K562 (cell line): ENCODE measurements around the gene ACTN1. TPM values are rescaled to one million over a fixed set of nuclear protein-coding genes. Genes with fewer than 3 reads are reported as not detected.

ENCODE experiments used
- ATAC-seq: fragments of 200-7000 bp; cut with Tn5 transposase; 3 replicates; pipeline ENCODE4 v1.9.1; 2020; ENCODE audit warnings: moderate library complexity
- BruUV-seq: library from RNA; stranded (reverse); fragments of 400-500 nt; replicated peaks from 2 replicates; lab custom pipeline; 2021; lab: Mats Ljungman, UMichigan
- CTCF ChIA-PET: fragments of 300-600 bp; formaldehyde crosslinking; extraction: SDS; loops from one replicate; lab custom pipeline; 2021; ENCODE audit warnings: low intra/inter-chr PET ratio; lab: Yijun Ruan, JAX
- POLR2A ChIA-PET: fragments of 300-600, 350-650 bp; sonication (Branson Sonifier 250); formaldehyde crosslinking; extraction: SDS; loops from one replicate; lab custom pipeline; 2021; ENCODE audit warnings: antibody characterized with exemption, inconsistent platforms; lab: Yijun Ruan, JAX
- DNase-seq, 4 experiments: peaks; one replicate each; pipeline versions ENCODE4 v3.0.0 to v3.0.0-alpha.2; 2011 to 2018; ENCODE audit warnings: low spot score in 3 of 4, mixed read lengths in 3 of 4; ENCODE audit errors: extremely low read depth in 1 of 4
- FAIRE-seq: peaks from 2 replicates; lab custom pipeline; 2011; peaks lifted over from hg19 to GRCh38; lab: Jason Lieb, UNC
- H2AFZ ChIP-seq: 2 replicates; pipeline ENCODE4 v1.6.0; 2011; ENCODE audit warnings: low read depth, low read length, control low read depth, inconsistent platforms
- H3K27ac ChIP-seq: fragments of 200-600 bp; 3 replicates; pipeline ENCODE4 v1.8.0; 2011; ENCODE audit warnings: low read depth, mild to moderate bottlenecking, control low read depth, inconsistent platforms, low read length, moderate library complexity, mixed read lengths; ENCODE audit errors: extremely low read depth
- H3K27me3 ChIP-seq, 2 experiments: fragments of 300-600 bp in 1 of 2; 2 replicates in 1 of 2; 3 replicates in 1 of 2; pipeline versions ENCODE4 v1.6.0 to v1.8.0; 2011; ENCODE audit warnings: inconsistent platforms in 2 of 2, low read length in 2 of 2, mild to moderate bottlenecking in 1 of 2, mixed read lengths in 1 of 2, moderate library complexity in 1 of 2; ENCODE audit not compliant: control insufficient read depth in 2 of 2, insufficient read depth in 2 of 2
- H3K36me3 ChIP-seq: fragments of 300-600 bp; 3 replicates; pipeline ENCODE4 v1.8.0; 2011; ENCODE audit warnings: mild to moderate bottlenecking, low read length, inconsistent platforms; ENCODE audit not compliant: control insufficient read depth, insufficient read depth
- H3K4me1 ChIP-seq, 2 experiments: fragments of 200-600 bp in 1 of 2; replicated peaks in 1 of 2; 2 replicates in 1 of 2; 3 replicates in 1 of 2; pipeline versions ENCODE4 v1.5.1 to v1.8.0; 2011; ENCODE audit warnings: inconsistent platforms in 2 of 2, low read length in 2 of 2, mild to moderate bottlenecking in 1 of 2, mixed read lengths in 1 of 2, moderate library complexity in 1 of 2; ENCODE audit not compliant: control insufficient read depth in 2 of 2, insufficient read depth in 2 of 2
- H3K4me2 ChIP-seq: 2 replicates; pipeline ENCODE4 v1.6.1; 2011; ENCODE audit warnings: low read length, control low read depth, inconsistent platforms, mixed read lengths; ENCODE audit not compliant: insufficient read depth
- H3K4me3 ChIP-seq: fragments of 200-600 bp; sonication (generic), shearing (Covaris generic); 2 replicates; pipeline ENCODE4 v1.5.1; 2016; ENCODE audit warnings: control low read depth, inconsistent platforms
- H3K79me2 ChIP-seq: fragments of 200-600 bp; 3 replicates; pipeline ENCODE4 v1.8.0; 2011; ENCODE audit warnings: low read length, inconsistent platforms; ENCODE audit not compliant: control insufficient read depth, insufficient read depth
- H3K9ac ChIP-seq, 2 experiments: 2 replicates each; pipeline versions ENCODE4 v1.6.0 to v1.6.1; 2011; ENCODE audit warnings: low read depth in 2 of 2, low read length in 2 of 2, control low read depth in 1 of 2, inconsistent platforms in 1 of 2, mild to moderate bottlenecking in 1 of 2, mixed read lengths in 1 of 2; ENCODE audit not compliant: insufficient read depth in 1 of 2
- H3K9me1 ChIP-seq: one replicate; pipeline ENCODE4 v1.6.0; 2011; ENCODE audit warnings: inconsistent platforms, mild to moderate bottlenecking, low read length, moderate library complexity; ENCODE audit not compliant: control insufficient read depth, insufficient read depth
- H3K9me3 ChIP-seq: replicated peaks from 2 replicates; pipeline ENCODE4 v1.5.1; 2011; ENCODE audit warnings: low read depth, low read length, inconsistent platforms; ENCODE audit not compliant: control insufficient read depth, insufficient read depth
- H4K20me1 ChIP-seq: replicated peaks from 2 replicates; pipeline ENCODE4 v1.6.1; 2011; ENCODE audit warnings: low read length, inconsistent platforms, mixed read lengths; ENCODE audit not compliant: control insufficient read depth, insufficient read depth
- CC2D1A ChIP-seq: fragments of 450-650 bp; IDR thresholded peaks from 2 replicates; pipeline ENCODE4 v1.6.1; 2017; ENCODE audit warnings: mild to moderate bottlenecking
- CEBPB ChIP-seq: fragments of 450-650 bp; IDR thresholded peaks from 2 replicates; pipeline ENCODE4 v1.6.1; 2016; ENCODE audit warnings: missing genetic modification characterization, missing compliant biosample characterization
- DPF2 ChIP-seq: fragments of 450-650 bp; IDR thresholded peaks from 2 replicates; pipeline ENCODE4 v1.6.1; 2016
- ETV1 ChIP-seq: fragments of 450-650 bp; conservative IDR thresholded peaks from 2 replicates; pipeline ENCODE4 v1.6.1; 2016; ENCODE audit warnings: missing genetic modification characterization, control low read depth, low read depth, missing compliant biosample characterization
- GATAD2B ChIP-seq: fragments of 450-650 bp; IDR thresholded peaks from 2 replicates; pipeline ENCODE4 v1.6.1; 2017; ENCODE audit warnings: mild to moderate bottlenecking, borderline replicate concordance
- IRF2 ChIP-seq: sonication (generic); formaldehyde crosslinking; IDR thresholded peaks from 2 replicates; pipeline ENCODE4 v1.8.1; 2022; ENCODE audit warnings: mild to moderate bottlenecking, missing genetic modification reagents
- KAT7 ChIP-seq: sonication (generic); formaldehyde crosslinking; IDR thresholded peaks from 2 replicates; pipeline ENCODE4 v1.8.0; 2022; ENCODE audit warnings: missing genetic modification reagents, mild to moderate bottlenecking, borderline replicate concordance
- KLF6 ChIP-seq: fragments of 250-450 bp; sonication (Bioruptor Pico); IDR thresholded peaks from 2 replicates; pipeline ENCODE4 v1.4.0; 2020; ENCODE audit warnings: mild to moderate bottlenecking, moderate library complexity, borderline replicate concordance
- NCOA4 ChIP-seq: fragments of 450-650 bp; IDR thresholded peaks from 2 replicates; pipeline ENCODE4 v1.6.1; 2018; ENCODE audit warnings: mild to moderate bottlenecking; ENCODE audit not compliant: partially characterized antibody
- RAD21 ChIP-seq, 2 experiments: fragments of 250-450 bp in 1 of 2; fragments of 450-650 bp in 1 of 2; sonication (Bioruptor Pico) in 1 of 2; formaldehyde crosslinking in 1 of 2; IDR thresholded peaks in 1 of 2; conservative IDR thresholded peaks in 1 of 2; 2 replicates each; pipeline versions ENCODE4 v1.4.0 to v1.8.0; 2020 to 2022; ENCODE audit warnings: mild to moderate bottlenecking in 2 of 2, moderate library complexity in 1 of 2
- RBM25 ChIP-seq: fragments of 200-400 bp; formaldehyde crosslinking; IDR thresholded peaks from 2 replicates; pipeline ENCODE4 v1.6.1; 2018; ENCODE audit warnings: low read length, low read depth, moderate library complexity; ENCODE audit not compliant: severe bottlenecking
- SETDB1 ChIP-seq: IDR thresholded peaks from one replicate; pipeline ENCODE4 v1.6.1; 2012; ENCODE audit warnings: low read length, control low read depth, inconsistent platforms
- SMAD2 ChIP-seq: fragments of 150-350 bp; IDR thresholded peaks from 2 replicates; pipeline ENCODE4 v1.6.1; 2014; ENCODE audit warnings: low read depth, mild to moderate bottlenecking, low read length
- THRAP3 ChIP-seq: fragments of 450-650 bp; IDR thresholded peaks from 2 replicates; pipeline ENCODE4 v1.6.1; 2016; ENCODE audit warnings: mild to moderate bottlenecking, inconsistent platforms, borderline replicate concordance
- YY1 ChIP-seq, 3 experiments: IDR thresholded peaks; 2 replicates each; pipeline ENCODE4 v1.6.1; 2011; ENCODE audit warnings: low read length in 2 of 3, mild to moderate bottlenecking in 2 of 3, moderate library complexity in 2 of 3, borderline replicate concordance in 1 of 3, control low read depth in 1 of 3, low read depth in 1 of 3; ENCODE audit not compliant: insufficient read depth in 3 of 3, insufficient replicate concordance in 2 of 3, control insufficient read depth in 1 of 3, insufficient read length in 1 of 3; ENCODE audit errors: extremely low read depth in 1 of 3
- ZNF408 ChIP-seq: fragments of 250-450 bp; sonication (Bioruptor Pico); IDR thresholded peaks from 2 replicates; pipeline ENCODE4 v1.4.0; 2020; ENCODE audit warnings: low read depth, mild to moderate bottlenecking, moderate library complexity
- ZNF41 ChIP-seq: fragments of 250-450 bp; sonication (Bioruptor Pico); conservative IDR thresholded peaks from 2 replicates; pipeline ENCODE4 v1.4.0; 2020; ENCODE audit warnings: mild to moderate bottlenecking
- ZNF57 ChIP-seq: fragments of 450-650 bp; formaldehyde crosslinking; IDR thresholded peaks from 2 replicates; pipeline ENCODE4 v1.4.0; 2020; ENCODE audit warnings: mild to moderate bottlenecking, moderate library complexity
- ZNF668 ChIP-seq: fragments of 250-450 bp; sonication (Bioruptor Pico); IDR thresholded peaks from 2 replicates; pipeline ENCODE4 v1.8.0; 2022; ENCODE audit warnings: mild to moderate bottlenecking, inconsistent platforms
- ZSCAN29 ChIP-seq: fragments of 450-650 bp; IDR thresholded peaks from 2 replicates; pipeline ENCODE4 v1.6.1; 2017
- WGBS: fragments of 100-300 bp; shearing (Covaris generic); methylation state at CpG from one replicate; pipeline ENCODE4 v1.1.6; 2016; ENCODE audit warnings: low coverage, mixed read lengths; ENCODE audit not compliant: insufficient coverage; ENCODE audit errors: missing lambda C conversion rate; 5-methylcytosine and 5-hydroxymethylcytosine counted together
- in situ Hi-C: fragments of 300-500 bp; cut with MboI; formaldehyde crosslinking; loops from 4 replicates; pipeline ENCODE4 v1.15.0; 2018; ENCODE audit warnings: inconsistent platforms, mixed read lengths
- intact Hi-C: fragments of 100-400 bp; cut with micrococcal nuclease; formaldehyde crosslinking; loops from 2 replicates; pipeline ENCODE4 v1.14.2; 2022
- polyA plus RNA-seq, 8 experiments: library from polyadenylated mRNA; depleted of rRNA in 4 of 8; stranded (reverse) in 5 of 8; unstranded in 3 of 8; fragments of >200 nt; fragmentation: Nextera tagmentation in 2 of 8; fragmentation: Illumina TruSeq in 1 of 8; extraction: Ambion mirVana in 2 of 8; extraction: Trizol in 1 of 8; gene quantifications; 2 replicates each; pipeline versions ENCODE4 v1.2.1 to v1.2.3, GENCODE V29; 2011 to 2014; ENCODE audit warnings: inconsistent platforms in 1 of 8, missing spikeins in 1 of 8
- total RNA-seq, 7 experiments: library from RNA; depleted of rRNA in 6 of 7; stranded (reverse); fragments of >200 nt in 6 of 7; fragmentation: Illumina TruSeq in 2 of 7; extraction: Trizol in 2 of 7; gene quantifications; 2 replicates each; pipeline versions ENCODE4 v1.2.1 to v1.2.3, GENCODE V29; 2011 to 2021; ENCODE audit warnings: low replicate concordance in 1 of 7
- TF ChIP-seq, protein P1 (sequence below): fragments of 250-450 bp; sonication (Bioruptor Pico); IDR thresholded peaks from 2 replicates; pipeline ENCODE4 v1.4.0; 2020; ENCODE audit warnings: mild to moderate bottlenecking, moderate library complexity

The ACTN1 gene
- total and polyA plus RNA-seq, 9 of the 15 experiments (the other 6 are each of a cell fraction or from before 2014, with no cell fraction given): 2.2 to 67.7 (median 34.5) TPM

DNA sequence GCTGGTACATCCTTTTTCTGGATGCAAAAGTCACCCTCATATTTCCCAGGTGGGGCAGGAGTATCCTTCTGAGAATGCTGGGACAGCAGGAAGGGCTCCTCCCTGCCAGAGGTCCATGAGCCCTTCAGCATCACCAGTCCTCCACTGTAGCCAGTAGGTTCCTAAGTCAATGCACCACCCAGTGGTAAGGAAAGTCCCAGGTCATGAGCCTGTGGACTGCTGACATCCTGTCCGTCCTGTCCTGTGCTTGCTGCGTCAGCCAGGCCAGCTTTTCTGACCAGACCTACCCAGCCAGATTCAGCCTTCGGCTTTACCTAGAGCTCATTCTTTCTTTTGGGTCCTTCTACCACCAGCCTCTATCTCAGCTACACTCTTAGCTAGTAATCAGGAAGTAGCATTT is 23.0 kb upstream of the ACTN1 start (continued):
- TF ChIP-seq YY1 (IDR thresholded peaks at IDR 0.05; ENCODE audit: borderline replicate concordance in 1 of 3, control insufficient read depth in 1 of 3, extremely low read depth in 1 of 3, insufficient read depth in 3 of 3, insufficient read length in 1 of 3, insufficient replicate concordance in 2 of 3, low read depth in 1 of 3, low read length in 2 of 3) (no peak), SETDB1 (no peak), DPF2 (no peak), ZNF668 (CRISPR knock-in tag) (no peak), ZNF41 (CRISPR knock-in tag) (no peak), RAD21 (CRISPR knock-in tag; conservative IDR thresholded peaks at IDR 0.05 in 1 of 2, IDR thresholded peaks at IDR 0.05 in 1 of 2) (peak in 1 of 2 experiments; percentile 60; a peak in 2 of 4 replicates), KAT7 (CRISPR knock-in tag) (no peak), NCOA4 (no peak), ETV1 (tag) (peak; percentile 23; the same call in 1 of the 2 replicates), THRAP3 (no peak)

DNA sequence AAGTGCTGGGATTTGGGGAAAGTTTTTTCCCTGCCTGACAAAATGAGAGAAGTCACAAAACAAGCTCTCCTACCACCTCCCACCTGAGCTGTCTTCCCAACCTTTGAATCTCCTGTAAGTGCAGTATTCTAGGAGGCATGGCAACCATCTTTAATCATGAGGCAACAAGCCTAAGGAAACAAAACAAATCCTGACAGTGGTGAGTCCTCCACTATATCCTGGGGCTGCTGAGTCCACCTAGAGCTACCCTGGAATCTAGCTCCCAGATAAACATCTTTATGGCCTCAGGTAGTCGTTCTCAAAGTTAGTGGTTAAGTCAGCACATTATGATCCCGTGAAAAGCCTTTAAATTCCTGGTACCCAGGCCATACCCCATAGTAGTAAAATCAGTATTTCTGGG is 22.3 kb upstream of the ACTN1 start:
- POLR2A ChIA-PET: interaction anchor here (0.5 kb wide), 1 partner anchor 11 kb away, joined by 3 read pairs; no protein-coding TSS in a partner anchor
- Histone ChIP-seq H3K79me2 (no peaks in the 10 kb centered on the region), H3K27me3 (0 out of 5 replicates have a peak, but pooled peaks cover 0 to 5% of the 10 kb centered on the region in 2 experiments), H3K27ac (no peak overlapping the region), H3K9ac (no peak overlapping the region), H3K36me3 (no peaks in the 10 kb centered on the region), H3K4me2 (no peak overlapping the region), H3K4me1 (peaks cover 0 to 4% of the 10 kb centered on the region in 2 experiments; a peak in 2 of 5 replicates), H3K4me3 (no peak overlapping the region), H3K9me1 (no peaks in the 10 kb centered on the region), H2AFZ (no peak overlapping the region), H4K20me1 (no peaks in the 10 kb centered on the region), H3K9me3 (no peaks in the 10 kb centered on the region)
- ATAC-seq (no peak), DNase-seq (no peak), FAIRE-seq (no peak)
- BruUV-seq: no TSS peak
- WGBS: 6% methylated on average over 2 of the region's 2 CpGs
- CTCF ChIA-PET: no interaction called here
- intact Hi-C loops: loop anchor here (10.0 kb wide), 1 partner anchor 87 kb away; no protein-coding TSS in a partner anchor
- in situ Hi-C loops: no loop called here
- TF ChIP-seq RBM25: no peak
- no peak for TF ChIP-seq CC2D1A
- no peak for TF ChIP-seq KLF6 (CRISPR knock-in tag)
- TF ChIP-seq IRF2 (CRISPR knock-in tag): no peak
- TF ChIP-seq CEBPB (tag): no peak
- TF ChIP-seq ZNF408 (CRISPR knock-in tag): no peak
- TF ChIP-seq, protein P1, sequence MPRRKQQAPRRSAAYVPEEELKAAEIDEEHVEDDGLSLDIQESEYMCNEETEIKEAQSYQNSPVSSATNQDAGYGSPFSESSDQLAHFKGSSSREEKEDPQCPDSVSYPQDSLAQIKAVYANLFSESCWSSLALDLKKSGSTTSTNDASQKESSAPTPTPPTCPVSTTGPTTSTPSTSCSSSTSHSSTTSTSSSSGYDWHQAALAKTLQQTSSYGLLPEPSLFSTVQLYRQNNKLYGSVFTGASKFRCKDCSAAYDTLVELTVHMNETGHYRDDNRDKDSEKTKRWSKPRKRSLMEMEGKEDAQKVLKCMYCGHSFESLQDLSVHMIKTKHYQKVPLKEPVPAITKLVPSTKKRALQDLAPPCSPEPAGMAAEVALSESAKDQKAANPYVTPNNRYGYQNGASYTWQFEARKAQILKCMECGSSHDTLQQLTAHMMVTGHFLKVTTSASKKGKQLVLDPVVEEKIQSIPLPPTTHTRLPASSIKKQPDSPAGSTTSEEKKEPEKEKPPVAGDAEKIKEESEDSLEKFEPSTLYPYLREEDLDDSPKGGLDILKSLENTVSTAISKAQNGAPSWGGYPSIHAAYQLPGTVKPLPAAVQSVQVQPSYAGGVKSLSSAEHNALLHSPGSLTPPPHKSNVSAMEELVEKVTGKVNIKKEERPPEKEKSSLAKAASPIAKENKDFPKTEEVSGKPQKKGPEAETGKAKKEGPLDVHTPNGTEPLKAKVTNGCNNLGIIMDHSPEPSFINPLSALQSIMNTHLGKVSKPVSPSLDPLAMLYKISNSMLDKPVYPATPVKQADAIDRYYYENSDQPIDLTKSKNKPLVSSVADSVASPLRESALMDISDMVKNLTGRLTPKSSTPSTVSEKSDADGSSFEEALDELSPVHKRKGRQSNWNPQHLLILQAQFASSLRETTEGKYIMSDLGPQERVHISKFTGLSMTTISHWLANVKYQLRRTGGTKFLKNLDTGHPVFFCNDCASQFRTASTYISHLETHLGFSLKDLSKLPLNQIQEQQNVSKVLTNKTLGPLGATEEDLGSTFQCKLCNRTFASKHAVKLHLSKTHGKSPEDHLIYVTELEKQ: no peak
- TF ChIP-seq GATAD2B: no peak
- no peak for TF ChIP-seq SMAD2
- TF ChIP-seq ZNF57 (CRISPR knock-in tag): no peak
- TF ChIP-seq ZSCAN29: no peak
